ENCODE results near the gene SCO1. TPM values are rescaled to one million over a fixed set of nuclear protein-coding genes. Genes with fewer than 3 reads are reported as not detected.

The SCO1 gene
- total and polyA plus RNA-seq, 4 donors, result 18.0 to 33.2 (median 22.8) TPM

Other genes with a start within 250 kb of the SCO1 start
- gene MYH4, start 228.0 kb downstream of the SCO1 start, total RNA-seq, result under 1 TPM in 1 of 2 donors, not detected in 1; 0.19 TPM
- gene MYH4, start 228.0 kb downstream of the SCO1 start, polyA plus RNA-seq, result not detected
- under 1 TPM in 1 of 2 donors, not detected in 1; 0.14 TPM for gene MYH1, start 179.0 kb downstream of the SCO1 start, total RNA-seq
- not detected for gene MYH1, start 179.0 kb downstream of the SCO1 start, polyA plus RNA-seq
- gene MYH2, start 147.9 kb downstream of the SCO1 start, total RNA-seq, result under 1 TPM; under 0.01 to 0.23 TPM
- gene MYH2, start 147.9 kb downstream of the SCO1 start, polyA plus RNA-seq, result not detected
- 1 to 10 TPM in 1 of 2 donors, under 1 TPM in 1; 0.65 to 2.0 TPM for gene MYH3, start 40.2 kb downstream of the SCO1 start, total RNA-seq
- gene MYH3, start 40.2 kb downstream of the SCO1 start, polyA plus RNA-seq, result 1 to 10 TPM in 1 of 2 donors, under 1 TPM in 1; 0.43 to 1.3 TPM
- 1 to 10 TPM; 5.5 to 7.9 TPM for gene ADPRM, start 61 bp upstream of the SCO1 start, total RNA-seq
- gene ADPRM, start 61 bp upstream of the SCO1 start, polyA plus RNA-seq, result 10 to 100 TPM in 1 of 2 donors, 1 to 10 TPM in 1; 3.7 to 10.8 TPM
- gene TMEM220, start 32.5 kb upstream of the SCO1 start, total RNA-seq, result 10 to 100 TPM; 19.6 to 27.5 TPM
- gene TMEM220, start 32.5 kb upstream of the SCO1 start, polyA plus RNA-seq, result 100 to 1,000 TPM in 1 of 2 donors, 10 to 100 TPM in 1; 30.0 to 126 TPM
- 1 to 10 TPM in 1 of 2 donors, not detected in 1; 4.2 TPM for gene TMEM238L, start 106.6 kb upstream of the SCO1 start, total RNA-seq
- gene TMEM238L, start 106.6 kb upstream of the SCO1 start, polyA plus RNA-seq, result 1 to 10 TPM in 1 of 2 donors, under 1 TPM in 1; 0.85 to 1.2 TPM
- not detected for gene PIRT, start 140.6 kb upstream of the SCO1 start, total RNA-seq
- gene PIRT, start 140.6 kb upstream of the SCO1 start, polyA plus RNA-seq, result under 1 TPM in 1 of 2 donors, not detected in 1; 0.18 TPM